Stimulated activated CD8-positive, alpha-beta memory T cell treated with anti-CD3 and anti-CD28 coated beads, Interleukin-12 subunit alpha, Interleukin-12 subunit beta, amount 100 ng/mL, for 1 hour (primary cell): ENCODE data around the gene THEM5.

ENCODE experiments used
- DNase-seq: peaks from one replicate; pipeline ENCODE4 v3.0.0-alpha.2; 2020; ENCODE audit warnings: low read depth

Gene THEM5

GRCh38 chr1:151819976-151820623 lies 33.4 kb downstream of the THEM5 start:
- no peak for DNase-seq

GRCh38 chr1:151819227-151819835 lies 34.2 kb downstream of the THEM5 start:
- DNase-seq: no peak

DNA sequence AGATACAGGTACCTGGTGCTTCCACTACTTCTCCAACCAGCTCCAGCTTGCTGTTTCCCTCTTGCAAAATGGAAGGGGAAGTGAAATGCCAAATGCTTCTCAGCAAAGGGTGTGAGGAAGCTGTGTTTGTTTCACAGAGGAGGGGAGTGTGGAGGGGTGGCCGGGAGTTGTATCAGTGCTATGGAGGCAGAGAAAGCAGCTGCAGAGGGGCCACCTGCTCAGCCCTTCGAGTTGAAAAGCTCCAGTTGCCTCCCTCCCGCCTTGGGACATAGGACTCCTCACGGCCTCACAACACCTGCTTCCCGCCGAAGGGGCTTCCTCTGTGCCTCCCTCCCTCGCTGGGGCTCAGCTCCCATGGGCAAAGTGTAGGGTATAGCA lies 36.2 kb downstream of the THEM5 start:
- no peak for DNase-seq

DNA sequence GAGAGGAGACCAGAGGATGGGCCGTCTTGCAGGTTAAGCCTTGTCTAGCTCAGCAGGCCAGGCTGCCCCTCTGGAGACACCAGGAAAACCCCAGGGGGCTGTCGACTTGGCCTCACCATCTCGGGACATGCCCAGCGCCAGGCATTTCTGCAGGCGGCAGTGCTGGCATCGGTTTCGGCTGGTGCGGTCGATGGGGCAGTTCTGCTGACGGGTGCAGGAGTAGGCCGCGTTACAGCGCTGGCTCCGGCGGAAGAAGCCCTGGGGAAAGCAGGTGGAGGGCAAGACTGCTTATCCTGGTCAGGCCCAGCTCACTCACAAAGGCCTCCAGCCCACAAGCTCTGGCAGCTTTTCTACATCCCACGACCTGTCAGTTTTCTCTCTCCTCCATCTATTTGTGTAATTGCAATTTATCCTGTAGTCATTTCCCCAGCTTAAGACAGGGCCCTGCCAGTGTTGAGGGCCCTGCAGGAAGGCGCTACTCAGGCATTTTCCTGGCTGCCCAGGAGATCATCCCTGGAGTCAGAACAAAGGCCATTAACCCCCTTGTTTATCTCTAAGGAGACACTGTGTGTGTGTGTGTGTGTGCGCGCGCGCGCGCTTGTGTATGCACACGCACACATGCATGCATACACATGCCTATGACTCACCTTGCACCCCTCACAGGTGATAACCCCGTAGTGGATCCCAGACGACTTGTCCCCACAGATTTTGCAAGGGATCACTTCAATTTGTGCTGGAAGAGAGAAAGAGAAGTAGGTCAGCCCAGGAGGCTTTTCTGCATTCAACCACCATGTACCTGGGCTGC lies 36.8 kb downstream of the THEM5 start:
- no peak for DNase-seq

DNA sequence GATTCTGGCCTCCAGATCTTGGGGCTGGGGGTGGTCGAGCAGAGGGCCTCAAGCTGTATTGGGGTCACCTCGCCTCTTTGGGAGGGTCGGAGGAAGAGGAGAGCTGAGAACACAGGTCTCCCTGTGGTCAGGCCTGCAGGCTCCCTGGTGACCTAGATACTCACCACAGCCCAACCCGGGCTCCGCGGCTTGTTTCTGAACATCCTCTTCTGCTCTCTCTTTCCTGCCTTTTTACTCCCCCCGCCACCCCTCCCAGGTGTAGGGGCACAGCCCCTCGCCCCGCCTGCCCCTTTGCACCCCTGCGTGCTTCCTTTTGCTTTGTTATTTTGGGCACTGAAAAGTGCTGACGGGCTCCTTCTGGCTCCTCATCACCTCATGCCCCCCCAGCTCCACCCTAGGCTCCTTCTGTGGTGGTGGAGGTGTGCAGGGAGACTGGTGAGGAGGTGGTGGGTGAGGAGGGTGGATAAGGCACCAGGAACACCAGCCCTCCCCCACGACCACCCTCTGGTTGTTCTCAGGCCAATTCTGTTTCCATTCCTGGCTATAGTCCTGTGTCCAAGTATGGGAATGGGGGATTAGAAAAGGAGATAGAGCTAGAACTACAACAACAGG lies 37.7 kb downstream of the THEM5 start:
- no peak for DNase-seq

GRCh38 chr1:151814971-151815545 lies 38.5 kb downstream of the THEM5 start:
- DNase-seq: no peak

GRCh38 chr1:151814426-151814825 lies 39.1 kb downstream of the THEM5 start:
- DNase-seq: no peak

- DNase-seq: no peak
Observed at GRCh38 chr1:151813271-151813977, 40.1 kb downstream of the THEM5 start.

- DNase-seq: no peak
Observed at GRCh38 chr1:151811181-151811580, 42.3 kb downstream of the THEM5 start.

- DNase-seq: no peak
Observed at GRCh38 chr1:151809985-151810556, 43.4 kb downstream of the THEM5 start.

DNA sequence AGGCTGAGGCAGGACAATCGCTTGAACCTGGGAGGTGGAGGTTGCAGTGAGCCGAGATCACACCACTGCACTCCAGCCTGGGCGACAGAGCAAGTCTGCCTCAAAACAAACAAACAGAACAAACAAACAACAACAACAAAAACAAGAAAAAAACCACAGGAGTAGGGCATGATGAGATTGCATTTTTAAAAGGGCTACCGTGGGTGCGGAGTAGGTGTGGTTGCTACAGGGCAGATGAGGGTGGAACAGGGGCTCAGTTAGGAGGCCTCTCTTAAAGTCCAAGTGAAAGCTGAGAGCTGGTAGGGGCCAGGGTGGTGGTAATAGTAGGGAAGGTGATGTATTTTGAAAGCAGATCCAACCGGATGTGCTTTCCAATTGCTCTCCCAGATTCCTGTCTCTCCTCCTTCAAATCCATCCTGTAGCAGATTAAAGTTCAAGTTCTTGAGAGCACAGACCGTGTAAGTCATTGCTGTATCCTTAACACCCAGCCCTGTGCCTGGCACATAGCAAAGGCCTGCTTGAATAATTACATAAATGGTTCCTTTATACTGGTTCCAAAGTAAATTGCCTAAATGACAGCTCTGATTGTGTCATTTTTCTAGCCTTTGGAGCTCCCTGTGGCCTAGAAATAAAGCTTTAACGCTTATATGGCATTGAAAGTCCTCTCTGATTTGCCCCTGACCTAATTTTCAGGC lies 44.1 kb downstream of the THEM5 start:
- DNase-seq: no peak

- no peak for DNase-seq
Observed at GRCh38 chr1:151807766-151808165, 45.7 kb downstream of the THEM5 start.

GRCh38 chr1:151807131-151807530 lies 46.4 kb downstream of the THEM5 start:
- DNase-seq: no peak

DNA sequence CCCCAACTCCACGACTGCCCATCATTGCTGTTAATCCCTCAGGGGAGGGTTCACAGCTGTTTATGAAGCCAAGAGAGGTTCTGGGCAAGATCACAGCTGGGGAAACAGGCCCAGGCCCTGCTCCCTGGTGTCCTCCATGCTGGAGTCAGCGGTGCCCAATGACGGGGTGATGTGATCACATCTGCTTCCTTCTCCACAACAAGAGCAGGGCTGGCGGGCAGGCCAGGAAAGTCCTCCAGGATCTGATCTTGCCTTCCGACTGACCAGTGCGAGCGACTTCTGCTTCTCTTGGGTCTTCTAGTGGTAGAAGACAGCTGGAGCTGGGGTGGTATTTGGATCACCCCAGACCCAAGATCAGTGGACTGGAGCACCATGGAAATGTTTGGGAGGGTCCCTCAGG lies 47.3 kb downstream of the THEM5 start:
- no peak for DNase-seq

- no peak for DNase-seq
Observed at GRCh38 chr1:151805066-151805820, 48.3 kb downstream of the THEM5 start, which contains the start of gene LINGO4. LINGO4 (minus strand) TSS chr1:151805419; CDS start chr1:151802704, 2,715 bp downstream.

DNA sequence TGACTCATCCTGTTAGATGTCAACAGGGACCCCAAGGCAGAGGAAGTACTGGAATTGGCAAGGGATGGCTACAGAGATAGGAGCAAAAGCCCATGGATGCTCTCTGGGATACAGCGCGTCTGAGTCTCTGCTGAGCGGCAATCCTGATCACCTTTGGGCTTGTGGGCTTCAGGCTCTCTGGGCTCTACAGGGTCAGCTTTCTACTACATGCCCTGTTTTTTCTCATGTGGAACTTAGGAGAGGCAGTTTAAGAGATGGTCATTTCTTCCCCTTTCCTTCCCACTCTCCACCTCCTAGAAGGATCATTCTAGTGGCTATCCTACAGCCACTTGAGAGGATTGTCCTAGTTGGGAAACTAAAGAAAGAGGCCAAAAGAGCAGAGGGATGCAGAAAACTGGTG lies 49.6 kb downstream of the THEM5 start:
- no peak for DNase-seq

DNA sequence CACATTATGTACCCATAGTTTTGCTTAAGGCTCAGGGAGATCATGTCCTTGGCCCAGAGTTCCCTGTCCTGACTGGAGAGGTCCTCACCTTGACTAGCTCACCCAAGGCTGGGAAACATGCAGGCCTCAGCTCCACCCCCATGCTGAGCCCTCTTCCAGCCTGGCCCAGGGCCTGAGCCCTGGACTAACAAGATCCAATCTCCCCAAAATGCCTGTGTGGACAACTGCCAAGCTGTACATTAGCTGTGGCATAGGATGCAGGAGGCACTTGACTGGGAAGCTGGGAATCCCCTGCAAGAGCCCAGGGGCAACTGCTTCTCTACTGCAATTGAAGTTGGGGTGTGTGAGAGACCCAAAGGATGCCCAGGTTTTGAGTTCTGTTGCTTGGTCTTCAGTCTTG lies 50.3 kb downstream of the THEM5 start:
- no peak for DNase-seq

- no peak for DNase-seq
Observed at GRCh38 chr1:151802372-151802771, 51.1 kb downstream of the THEM5 start.

- no peak for DNase-seq
Observed at GRCh38 chr1:151801846-151802245, 51.7 kb downstream of the THEM5 start.

- DNase-seq: no peak
Observed at GRCh38 chr1:151801310-151801820, 52.1 kb downstream of the THEM5 start.
